Activated T-cell treated with anti-CD3 and anti-CD28 coated beads for 48 hours (primary cell): ENCODE results near the gene KRT76.

ENCODE experiments used
- DNase-seq: peaks from one replicate; pipeline ENCODE4 v3.0.0-alpha.2; 2020; ENCODE audit warnings: low read depth

The KRT76 gene

DNA sequence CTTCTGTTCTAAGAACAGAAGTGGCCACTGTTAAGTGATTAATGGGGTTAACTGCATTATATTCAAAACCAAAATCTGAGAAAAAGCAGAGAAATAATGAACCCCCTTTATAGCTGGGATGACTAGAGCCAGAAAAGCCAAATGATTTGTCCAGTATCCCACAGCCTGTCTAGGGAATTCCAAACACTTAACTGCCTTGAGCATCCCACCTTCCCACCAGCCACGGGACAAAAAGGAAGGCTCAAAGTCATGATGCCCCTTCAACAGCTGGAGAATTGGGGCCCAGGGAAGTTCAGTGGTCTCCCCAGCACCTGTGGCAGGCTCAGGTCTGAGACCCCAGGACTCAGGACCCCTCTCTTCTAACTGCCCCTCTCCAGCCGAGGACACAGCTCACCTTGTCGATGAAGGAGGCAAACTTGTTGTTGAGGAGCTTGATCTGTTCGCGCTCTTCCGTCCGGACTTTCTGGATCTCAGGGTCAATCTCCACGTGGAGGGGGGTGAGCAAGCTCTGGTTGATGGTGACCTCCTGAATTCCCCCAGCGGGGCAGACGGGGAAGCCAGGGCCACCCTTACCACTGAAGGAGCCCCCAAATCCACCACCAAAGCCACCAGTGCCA, 36.2 kb upstream of the KRT76 start:
- no peak for DNase-seq

DNA sequence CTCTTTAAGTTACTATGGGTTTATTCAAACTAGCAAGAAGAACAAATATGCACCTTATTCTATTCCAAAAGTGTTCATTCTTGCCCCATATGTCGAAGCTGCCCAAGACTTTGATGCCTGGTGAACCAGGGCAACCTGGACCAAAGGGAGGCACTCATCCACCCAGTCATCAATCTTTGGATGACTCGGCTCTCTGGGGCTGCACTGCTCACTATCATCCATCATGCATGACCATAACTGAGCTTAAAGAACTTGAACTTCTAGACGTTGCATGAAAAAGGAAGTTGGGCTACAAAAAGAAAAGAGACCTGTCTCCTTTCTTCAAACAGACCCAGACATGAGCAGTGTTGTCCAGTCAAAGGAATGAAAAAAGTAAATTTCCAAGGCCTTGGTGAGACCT, 35.6 kb upstream of the KRT76 start:
- no peak for DNase-seq

DNA sequence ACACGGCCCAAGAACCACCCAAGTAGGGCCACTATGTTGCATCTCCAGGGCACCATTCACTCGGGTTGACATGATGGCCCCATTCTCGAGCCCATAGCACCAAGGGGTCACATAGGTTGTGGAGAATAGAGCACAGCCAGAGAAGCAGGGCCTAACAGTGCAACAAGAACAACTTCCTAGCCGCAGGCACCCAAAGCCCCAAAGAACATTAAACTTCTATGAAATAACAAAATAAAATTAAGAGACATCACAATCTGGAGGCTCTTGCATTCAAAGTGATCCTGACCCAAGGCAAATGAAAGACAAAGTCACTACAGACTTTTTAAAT, 34.9 kb upstream of the KRT76 start:
- DNase-seq: no peak

DNA sequence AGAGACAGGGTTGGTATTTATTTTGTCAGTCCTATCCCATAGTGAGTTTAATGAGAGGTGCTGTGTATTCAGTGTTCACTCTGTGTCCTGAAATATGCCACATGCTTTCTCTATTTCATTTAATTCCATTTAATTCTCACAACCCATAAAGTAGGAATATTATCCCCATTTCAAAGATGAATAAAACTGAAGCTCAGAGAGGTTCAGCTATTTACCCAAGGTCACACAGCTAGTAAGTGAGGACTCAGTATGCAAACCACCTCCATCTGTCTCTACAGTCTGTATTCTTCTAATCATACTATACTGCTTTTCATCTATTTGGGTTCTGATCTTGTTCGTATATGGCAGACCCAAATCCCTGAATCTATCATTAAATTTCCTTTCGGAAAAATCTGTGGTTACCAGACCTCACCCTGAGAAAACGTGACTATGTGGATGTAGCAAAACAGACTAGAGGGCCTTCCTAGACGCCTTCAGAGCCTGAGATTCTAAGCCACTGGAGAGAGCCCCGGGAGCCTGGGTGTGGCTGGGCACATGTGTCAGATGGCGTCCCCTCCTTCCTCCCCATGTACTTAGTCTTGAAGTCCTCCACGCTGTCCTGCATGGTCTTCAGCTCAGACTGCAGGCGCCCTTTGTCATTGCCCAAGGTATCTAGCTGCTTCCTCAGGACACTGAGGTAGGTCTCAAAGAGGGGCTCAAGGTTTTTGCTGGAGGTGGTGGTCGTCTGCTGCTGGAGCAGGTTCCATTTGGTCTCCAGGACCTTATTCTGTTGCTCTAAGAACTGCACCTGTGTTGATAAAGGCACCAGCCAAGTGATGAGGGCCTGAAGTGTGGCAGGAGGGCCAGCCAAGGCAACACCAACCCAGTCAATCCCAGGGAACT, 34.3 kb upstream of the KRT76 start:
- no peak for DNase-seq

DNA sequence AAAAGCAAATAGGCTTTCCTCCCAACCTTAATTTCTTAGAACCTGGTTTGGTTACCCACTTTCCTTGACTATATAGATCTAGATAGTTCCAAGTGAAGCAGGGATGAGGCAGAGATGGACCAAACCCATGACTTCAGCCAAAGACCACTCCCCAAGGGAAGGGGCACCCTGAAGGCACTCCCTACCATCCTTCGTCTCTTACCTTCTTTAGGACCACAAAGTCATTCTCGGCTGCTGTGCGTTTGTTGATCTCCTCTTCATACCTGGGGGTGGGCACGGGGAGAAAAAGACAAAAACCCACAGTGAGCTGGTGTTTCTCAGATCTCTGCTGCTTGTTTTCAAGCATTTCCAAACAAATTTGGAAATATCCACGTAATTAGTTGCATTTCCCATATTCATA, 33.4 kb upstream of the KRT76 start:
- no peak for DNase-seq

DNA sequence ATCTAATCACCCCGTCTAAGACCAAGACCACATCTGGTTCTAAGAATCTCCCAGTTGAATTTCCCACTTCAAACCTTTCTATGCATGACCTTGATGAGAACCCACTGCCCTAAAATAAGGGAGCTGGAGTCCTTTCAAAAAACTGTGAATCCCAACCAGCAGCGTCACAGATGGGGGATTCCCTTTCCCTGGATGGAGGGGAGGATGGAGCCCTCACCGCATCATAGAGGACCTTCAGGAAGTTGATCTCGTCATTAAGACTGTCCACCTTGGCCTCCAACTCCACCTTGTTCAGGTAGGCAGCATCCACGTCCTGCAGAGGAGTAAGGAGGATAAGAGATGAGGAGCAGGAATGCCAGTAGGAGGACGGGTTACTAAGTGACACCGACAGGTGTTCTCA, 32.0 kb upstream of the KRT76 start:
- DNase-seq: no peak

DNA sequence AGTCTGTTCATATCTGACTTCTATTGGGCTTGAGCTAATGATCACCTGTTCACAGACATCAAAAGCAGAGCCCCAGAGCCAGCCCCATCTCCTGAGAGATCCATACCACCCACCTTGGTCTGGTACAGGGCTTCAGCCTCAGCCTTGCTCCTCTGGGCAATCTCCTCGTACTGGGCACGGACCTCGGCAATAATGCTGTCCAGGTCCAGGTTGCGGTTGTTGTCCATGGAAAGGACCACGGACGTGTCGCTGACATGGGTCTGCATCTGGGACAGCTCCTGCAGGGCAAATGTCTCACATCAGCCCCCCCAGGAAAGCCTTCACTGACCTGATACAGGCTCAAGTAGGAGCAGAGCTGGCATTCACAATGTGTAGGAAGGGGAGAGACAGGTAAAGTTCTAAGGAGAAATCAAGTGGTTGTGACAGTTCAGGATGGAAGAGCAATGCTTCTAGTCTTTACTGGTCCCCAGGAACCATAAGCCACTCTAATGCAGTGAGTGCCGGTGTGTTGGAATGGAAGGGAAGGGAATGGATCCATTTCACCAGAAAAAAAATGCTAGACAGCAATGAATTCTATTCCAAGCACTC, 31.5 kb upstream of the KRT76 start:
- DNase-seq: no peak

DNA sequence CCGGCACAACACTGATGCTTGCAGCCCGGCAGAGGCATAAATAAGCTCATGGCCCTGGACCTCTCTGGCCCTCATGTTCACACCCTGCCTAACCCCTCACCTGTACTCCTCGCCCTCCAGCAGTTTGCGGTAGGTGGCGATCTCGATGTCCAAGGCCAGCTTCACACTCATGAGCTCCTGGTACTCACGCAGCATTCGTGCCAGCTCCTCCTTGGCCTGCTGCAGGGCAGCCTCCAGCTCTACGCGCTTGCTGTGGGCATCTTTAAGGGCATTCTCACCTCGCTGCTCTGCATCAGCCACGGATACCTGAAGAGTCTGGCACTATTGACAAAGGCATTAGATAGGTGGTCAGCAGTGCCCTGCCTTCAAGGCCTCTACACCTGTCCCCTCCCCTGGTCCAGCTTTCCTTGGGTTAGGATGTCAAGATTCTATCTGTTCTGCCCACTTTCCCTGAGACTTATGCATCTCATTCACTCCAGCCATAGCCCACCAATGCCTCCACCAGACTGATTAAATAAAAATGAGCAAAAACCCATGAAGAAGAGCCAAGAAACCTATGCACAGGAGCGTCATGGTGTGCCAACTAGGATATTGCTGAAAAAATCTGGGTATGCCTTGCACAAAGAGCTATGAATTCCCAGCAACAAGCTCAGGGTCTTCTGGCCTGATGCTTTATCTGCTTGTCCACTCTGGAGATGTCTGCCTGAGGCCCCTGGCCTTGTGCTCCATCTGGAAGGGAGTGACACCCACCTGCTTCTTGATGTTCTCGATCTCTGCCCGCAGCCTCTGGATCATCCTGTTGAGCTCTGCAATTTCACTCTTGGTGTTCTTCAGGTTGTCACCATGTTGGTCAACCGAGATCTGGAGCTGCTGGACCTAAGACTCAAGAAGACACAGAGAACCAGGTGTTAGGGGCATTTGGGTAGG, 30.7 kb upstream of the KRT76 start:
- DNase-seq: no peak

DNA sequence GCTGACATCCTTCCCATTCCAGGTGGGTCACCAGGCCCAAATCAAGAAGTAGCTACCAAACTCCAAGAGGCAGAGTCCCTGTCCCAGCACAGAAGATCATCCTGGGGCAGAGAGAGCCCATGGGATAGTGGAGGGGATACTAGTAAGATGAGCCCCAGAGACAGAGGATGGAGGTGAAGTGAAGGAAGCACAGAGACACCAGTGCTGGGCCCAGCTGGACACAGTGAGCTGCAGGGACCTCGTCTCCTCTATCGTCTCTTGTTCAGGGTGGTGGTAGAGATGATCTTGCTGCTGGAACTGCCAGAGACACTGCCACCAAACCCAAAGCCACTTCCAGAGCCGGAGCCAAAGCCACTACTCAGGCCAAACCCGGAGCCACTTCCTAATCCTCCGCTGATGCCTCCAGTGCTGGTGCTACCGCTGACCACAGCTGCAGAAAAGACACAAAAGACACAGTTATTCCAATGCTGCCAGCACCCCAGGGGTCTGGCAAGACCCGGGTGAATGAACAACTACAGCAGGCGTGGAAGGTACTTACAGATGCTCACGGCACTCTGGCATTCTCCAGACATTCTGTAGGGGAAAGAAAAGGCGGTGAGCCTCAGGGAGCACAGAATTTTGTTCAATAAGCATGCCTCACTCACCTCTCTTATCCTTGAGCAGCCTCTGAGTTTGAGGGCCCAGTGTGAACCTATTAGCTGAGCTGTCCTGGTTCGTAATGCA, 29.8 kb upstream of the KRT76 start:
- DNase-seq: no peak

DNA sequence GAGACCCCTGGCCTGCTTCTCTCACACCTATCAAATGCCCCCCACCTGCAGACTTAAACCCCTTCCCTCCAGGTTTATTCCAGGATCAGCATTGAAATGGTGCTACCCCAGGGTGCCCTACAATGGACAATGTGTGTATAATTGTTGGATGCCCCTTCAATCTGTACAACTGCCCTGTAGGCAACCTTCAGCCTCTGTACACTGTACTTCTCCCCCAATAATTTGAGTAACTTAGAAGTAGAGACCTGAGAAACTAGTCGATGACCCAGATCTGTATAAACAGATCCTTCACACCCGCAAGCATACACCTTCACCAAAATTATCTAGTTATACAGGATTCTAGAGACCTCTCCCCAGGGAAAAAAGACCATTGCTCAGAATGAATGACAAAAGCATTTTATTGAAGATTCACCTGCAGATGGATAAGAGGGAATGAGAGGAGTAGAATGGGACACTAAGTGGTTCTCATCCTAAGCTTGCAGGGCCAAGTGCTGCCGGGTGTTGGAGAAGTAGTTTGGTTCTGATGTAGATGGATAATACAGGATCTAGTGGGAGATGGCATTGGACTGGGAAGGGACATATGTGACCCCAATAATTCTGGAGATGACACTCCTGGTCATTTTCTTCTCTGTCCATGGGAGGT, 29.1 kb upstream of the KRT76 start:
- no peak for DNase-seq

DNA sequence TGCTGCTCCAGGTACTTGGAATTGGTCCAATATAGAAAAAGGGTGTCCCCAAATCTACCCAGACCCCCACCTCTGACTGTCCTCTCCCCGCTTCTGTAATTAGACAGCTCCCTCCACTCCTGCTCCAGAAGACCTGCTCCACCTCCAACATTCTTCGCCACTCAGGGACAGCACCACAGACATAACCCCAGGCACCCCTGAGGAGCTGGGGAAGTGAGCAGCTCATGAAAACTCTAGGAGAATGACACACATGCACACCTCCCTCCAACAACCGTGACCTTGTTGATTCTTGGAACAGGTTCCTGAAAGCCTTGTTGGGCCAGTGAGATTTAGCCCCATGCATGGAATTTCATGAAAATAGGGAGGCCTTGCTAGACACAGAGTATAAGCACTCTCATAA, 28.6 kb upstream of the KRT76 start:
- no peak for DNase-seq

DNA sequence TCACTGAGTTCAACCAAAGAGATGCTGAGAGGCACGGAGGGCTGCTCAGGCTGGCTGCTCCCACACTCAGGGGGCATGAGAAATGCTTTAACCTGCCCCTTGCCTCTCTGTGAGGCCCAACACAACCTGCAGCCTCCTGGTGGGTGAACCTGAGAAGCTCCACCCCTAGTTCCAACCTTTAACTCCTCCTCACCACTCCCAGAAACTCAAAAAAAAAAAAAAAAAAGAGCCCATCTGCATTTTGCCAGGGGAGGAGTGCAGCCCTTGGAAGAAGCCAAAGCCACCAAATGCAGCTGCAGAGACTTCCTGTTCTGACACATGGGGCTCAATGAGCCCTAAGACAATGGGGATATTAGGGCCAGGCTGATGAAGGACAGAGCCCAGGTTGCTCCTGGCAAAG, 27.9 kb upstream of the KRT76 start:
- DNase-seq: no peak

DNA sequence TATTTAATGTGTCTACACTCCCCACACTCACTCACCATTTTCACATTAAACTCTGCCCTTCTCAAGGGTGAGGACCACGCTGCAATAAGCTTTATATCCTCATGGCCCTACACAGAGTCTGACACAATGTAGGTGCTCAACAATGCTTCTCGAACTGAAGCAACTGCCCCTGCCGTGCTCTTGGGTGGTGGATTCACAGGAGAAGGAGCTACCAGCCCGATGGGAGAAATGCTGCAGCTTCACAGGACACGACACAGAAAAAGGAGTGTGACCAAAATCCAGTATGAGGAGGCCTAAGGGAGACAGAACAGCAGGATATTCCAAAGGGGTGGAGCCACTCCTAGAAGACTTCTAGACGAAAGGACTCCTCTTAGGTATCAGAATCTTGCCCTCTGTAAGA, 25.3 kb upstream of the KRT76 start:
- no peak for DNase-seq

DNA sequence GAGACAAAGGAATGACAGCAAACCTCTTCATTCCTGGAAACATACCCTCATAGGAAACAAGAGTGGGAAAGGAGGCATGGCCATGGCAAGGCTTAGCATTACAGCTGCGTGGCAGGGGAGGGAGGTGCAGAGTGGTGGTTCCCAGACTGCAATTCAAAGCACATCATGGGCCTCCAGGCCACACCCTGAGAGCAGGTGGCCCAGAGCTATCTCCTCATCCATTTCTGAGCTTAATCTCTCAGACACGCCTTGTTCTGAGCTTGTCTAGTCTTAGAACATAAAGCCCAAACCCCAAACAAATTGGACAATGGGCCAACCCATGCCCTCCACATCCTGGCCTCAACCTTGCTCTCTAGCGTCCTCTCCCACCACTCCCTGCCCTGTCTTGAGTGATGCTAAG, 24.6 kb upstream of the KRT76 start:
- DNase-seq: no peak

DNA sequence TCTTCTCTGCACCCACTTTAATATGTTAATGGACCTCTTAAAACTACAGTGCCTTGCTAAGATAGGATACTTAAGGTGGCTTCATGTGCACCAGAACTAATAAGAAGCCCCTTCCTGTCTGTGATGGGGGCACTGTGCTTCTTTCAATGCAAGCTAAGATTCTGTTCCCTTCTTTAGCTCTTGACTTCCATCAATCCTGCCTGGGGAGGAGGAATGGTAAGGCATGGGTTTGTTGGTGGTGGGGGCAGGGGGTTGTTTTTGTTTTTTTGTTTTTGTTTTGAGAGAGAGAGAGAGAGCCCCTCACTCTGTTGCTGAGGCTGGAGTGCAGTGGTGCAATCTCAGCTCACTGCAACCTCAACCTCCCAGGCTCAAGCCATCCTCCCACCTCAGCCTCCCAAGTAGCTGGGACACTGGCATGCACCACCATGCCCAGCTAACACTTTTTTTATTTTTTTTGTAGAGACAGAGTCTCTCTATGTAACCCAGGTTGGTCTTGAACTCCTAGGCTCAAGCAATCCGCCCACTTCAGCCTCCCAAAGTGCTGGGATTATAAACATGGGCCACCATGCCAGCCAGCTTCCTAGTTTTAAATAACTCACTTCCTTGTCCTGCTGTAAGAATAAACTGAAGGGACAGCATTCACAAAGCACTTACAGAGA, 23.2 kb upstream of the KRT76 start:
- no peak for DNase-seq

DNA sequence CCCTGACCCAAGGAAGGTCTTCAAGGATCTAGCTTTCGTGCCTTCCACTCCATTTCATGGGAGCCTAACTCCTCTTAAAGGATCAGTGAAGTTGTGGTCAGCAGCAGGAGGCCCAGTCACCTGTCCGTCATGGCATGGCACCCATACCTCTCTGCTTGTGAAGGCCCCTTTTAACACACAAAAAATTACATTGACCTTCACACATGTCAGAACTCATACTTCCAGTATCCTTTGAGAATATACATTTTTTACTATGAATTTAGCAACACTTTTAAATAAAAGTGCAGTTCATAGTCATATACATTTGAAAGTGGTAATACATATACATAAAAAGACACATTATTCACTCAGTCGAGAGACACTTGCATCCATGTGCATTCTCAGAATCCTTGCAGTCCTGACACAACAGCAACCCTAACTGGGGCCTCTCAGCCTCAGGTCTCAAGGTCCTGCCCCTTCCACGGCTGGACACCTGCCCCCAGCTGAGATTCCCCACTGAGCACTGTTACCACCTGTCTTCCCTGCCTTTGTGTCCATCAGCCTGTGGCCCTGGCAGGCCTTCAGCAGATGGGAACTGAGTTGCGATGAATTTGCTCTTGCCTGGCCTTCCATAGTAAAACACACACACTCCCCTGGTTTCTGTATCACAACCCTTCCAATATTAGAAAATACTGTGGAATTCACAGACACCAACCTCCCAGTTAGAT, 22.5 kb upstream of the KRT76 start:
- DNase-seq: no peak

DNA sequence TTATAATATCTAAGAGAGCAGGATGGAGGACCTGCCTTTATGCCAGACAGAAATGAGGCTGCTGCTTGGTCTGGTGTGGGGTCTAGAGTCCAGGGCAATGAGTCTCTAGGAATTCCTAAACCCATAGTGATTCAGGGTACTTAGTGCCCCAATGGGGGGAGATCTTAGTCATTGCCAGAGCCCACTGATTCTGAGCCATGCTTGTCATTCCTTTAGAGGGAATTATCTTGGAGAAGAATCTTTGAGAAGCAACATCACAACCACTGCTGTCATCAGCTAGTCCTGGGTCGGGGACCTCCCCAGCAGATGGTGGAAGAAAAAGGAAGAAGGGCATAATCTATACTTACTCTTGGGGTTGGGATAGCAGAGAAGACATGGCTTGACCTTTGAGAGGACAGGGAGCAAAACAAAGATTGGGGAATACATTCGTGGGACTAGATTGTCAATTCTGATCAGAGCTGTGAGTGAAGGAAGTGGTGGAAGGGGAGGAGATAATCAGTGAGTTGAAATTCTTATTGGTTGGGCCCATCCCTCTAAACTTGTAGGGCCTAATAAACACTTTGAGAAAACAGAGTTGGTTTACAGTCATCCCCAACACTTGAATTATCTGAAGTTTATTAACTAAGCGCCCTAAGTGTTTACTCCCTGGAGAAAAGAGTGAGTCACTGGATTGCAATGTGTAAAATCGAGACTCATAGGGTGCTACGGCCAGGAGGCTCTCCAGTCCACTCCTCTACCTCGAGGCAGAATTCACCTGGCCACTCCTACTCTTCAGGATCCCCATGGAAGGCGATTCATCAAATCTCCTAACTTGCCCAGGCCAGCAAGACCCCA, 21.7 kb upstream of the KRT76 start:
- no peak for DNase-seq

DNA sequence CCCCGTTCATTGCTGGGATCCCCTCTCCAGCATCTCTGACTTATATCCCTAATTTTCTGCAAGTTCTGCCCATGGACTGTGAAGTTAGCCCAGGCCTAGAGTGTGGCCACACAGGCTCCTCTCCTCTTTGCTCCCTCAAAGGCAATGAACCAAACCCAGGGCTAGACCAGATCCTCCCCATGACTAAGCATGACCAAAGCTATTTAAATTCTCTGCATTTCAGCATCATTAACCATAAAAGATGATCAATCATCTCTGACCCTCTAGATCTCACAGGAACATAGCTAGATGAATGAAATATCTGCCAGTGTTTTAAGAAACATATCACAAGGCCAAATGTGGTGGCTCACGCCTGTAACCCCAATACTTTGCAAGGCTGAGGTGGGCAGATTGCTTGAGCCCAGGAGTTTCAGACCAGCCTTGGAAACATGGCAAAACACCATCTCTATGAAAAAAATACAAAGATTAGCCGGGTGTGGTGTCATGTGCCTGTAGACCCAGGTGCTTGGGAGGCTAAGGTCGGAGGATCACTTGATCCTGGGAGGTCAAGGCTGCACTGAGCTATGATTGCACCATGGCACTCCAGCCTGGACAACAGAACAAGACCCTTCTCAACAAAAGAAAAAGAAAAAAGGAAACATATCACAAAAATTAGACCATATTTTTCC, 21.0 kb upstream of the KRT76 start:
- DNase-seq: no peak

DNA sequence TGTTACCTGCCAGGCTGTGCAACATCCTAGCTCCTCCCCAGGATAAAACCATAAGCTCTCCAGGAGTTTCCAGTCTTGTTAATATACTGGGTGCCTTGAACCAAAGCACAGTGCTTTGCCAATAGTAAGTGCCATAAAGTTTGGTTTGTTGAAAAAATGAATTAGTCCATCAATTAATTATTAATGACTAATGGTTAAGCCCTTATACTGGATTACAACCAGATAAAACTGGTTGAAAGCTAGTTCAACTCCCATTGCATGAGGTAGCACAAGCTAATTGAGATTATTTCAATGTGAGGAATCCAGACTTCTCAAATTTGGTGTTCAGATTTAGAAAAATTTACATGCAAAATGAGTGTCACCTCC, 20.4 kb upstream of the KRT76 start:
- no peak for DNase-seq
